T47D (cell line): ENCODE results near the gene AP2S1.

ENCODE experiments used
- DNase-seq, 2 experiments: peaks; one replicate each; pipeline versions ENCODE4 v3.0.0 to v3.0.0-alpha.2; 2011 to 2012; ENCODE audit warnings: low read depth in 1 of 2, low spot score in 1 of 2
- JUND ChIP-seq: IDR thresholded peaks from 2 replicates; pipeline ENCODE4 v1.6.1; 2012; ENCODE audit warnings: low read depth
- in situ Hi-C: cut with HindIII; loops from 2 replicates; pipeline ENCODE4 v1.10.0; 2016; ENCODE audit warnings: low sequenced_read_pairs, low pct_unique_long_range_greater_than_20kb

AP2S1 gene

GRCh38 chr19:46845959-46846459 lies 4.6 kb downstream of the AP2S1 start:
- no peak for TF ChIP-seq JUND
- DNase-seq: no peak
- in situ Hi-C loops: no loop called here

- no peak for DNase-seq
- TF ChIP-seq JUND: no peak
- in situ Hi-C loops: no loop called here
These were observed 6.6 kb downstream of the AP2S1 start for GRCh38 chr19:46844067-46844489.

GRCh38 chr19:46842791-46843190 lies 7.9 kb downstream of the AP2S1 start:
- TF ChIP-seq JUND: no peak
- no peak for DNase-seq
- in situ Hi-C loops: no loop called here

- no peak for TF ChIP-seq JUND
- DNase-seq: no peak
- in situ Hi-C loops: no loop called here
These were observed 9.1 kb downstream of the AP2S1 start for GRCh38 chr19:46841458-46842083.

- in situ Hi-C loops: no loop called here
- DNase-seq: peak in 1 of 2 experiments; percentile 72
- no peak for TF ChIP-seq JUND
These were observed 10.1 kb downstream of the AP2S1 start for GRCh38 chr19:46840498-46840942.

- in situ Hi-C loops: no loop called here
- TF ChIP-seq JUND: no peak
- DNase-seq: peak in 1 of 2 experiments; percentile 57
These were observed 10.7 kb downstream of the AP2S1 start for GRCh38 chr19:46839752-46840497.

GRCh38 chr19:46838160-46838559 lies 12.5 kb downstream of the AP2S1 start:
- DNase-seq: no peak
- TF ChIP-seq JUND: no peak
- in situ Hi-C loops: no loop called here

GRCh38 chr19:46834984-46835383 lies 15.7 kb downstream of the AP2S1 start:
- in situ Hi-C loops: no loop called here
- TF ChIP-seq JUND: no peak
- no peak for DNase-seq

- DNase-seq: no peak
- TF ChIP-seq JUND: no peak
- in situ Hi-C loops: no loop called here
These were observed 16.5 kb downstream of the AP2S1 start for GRCh38 chr19:46834121-46834520.

GRCh38 chr19:46830864-46831263 lies 19.8 kb downstream of the AP2S1 start:
- in situ Hi-C loops: no loop called here
- DNase-seq: no peak
- TF ChIP-seq JUND: no peak

GRCh38 chr19:46828484-46828883 lies 22.2 kb downstream of the AP2S1 start:
- no peak for TF ChIP-seq JUND
- in situ Hi-C loops: no loop called here
- no peak for DNase-seq

GRCh38 chr19:46825731-46826055 lies 25.0 kb downstream of the AP2S1 start:
- in situ Hi-C loops: no loop called here
- DNase-seq: no peak
- TF ChIP-seq JUND: no peak

- TF ChIP-seq JUND: no peak
- in situ Hi-C loops: no loop called here
- DNase-seq: no peak
These were observed 25.5 kb downstream of the AP2S1 start for GRCh38 chr19:46824890-46825730.
